ENCODE data around the gene KIAA1671. TPM values are rescaled to one million over a fixed set of nuclear protein-coding genes. Genes with fewer than 3 reads are reported as not detected.
"Not testable (repeated sequence)": the region's sequence is repeated elsewhere in the genome, so short reads cannot be mapped to it uniquely, and the experiment has no call there.

Gene KIAA1671
- total RNA-seq, 1 donor from 2014 or later: 40.7 TPM

GRCh38 chr22:25219948-25220442, 267.5 kb downstream of the KIAA1671 start:
- no peaks in the 10 kb centered on the region for H3K9me3 ChIP-seq

GRCh38 chr22:25221790-25222189, 269.3 kb downstream of the KIAA1671 start:
- H3K27me3 ChIP-seq (ENCODE audit: low read depth): peaks cover 11% of the 10 kb centered on the region
- TF ChIP-seq CTCF (IDR thresholded peaks at IDR 0.05): no peak
- H3K9me3 ChIP-seq: no peaks in the 10 kb centered on the region
- no peaks in the 10 kb centered on the region for H3K4me1 ChIP-seq
- H3K36me3 ChIP-seq: no peaks in the 10 kb centered on the region
- intact Hi-C loops (cut with DNase I): no loop called here
- no peak for ATAC-seq
- H3K27ac ChIP-seq: no peak overlapping the region
- DNase-seq: no peak
- H3K4me3 ChIP-seq: no peak overlapping the region

More at GRCh38 chr22:25219948-25220442, 267.5 kb downstream of the KIAA1671 start:
- intact Hi-C loops (cut with DNase I): no loop called here
- DNase-seq (no peak), ATAC-seq (no peak)
- peaks cover 11% of the 10 kb centered on the region for H3K27me3 ChIP-seq (ENCODE audit: low read depth)
- no peaks in the 10 kb centered on the region for H3K4me1 ChIP-seq
- H3K27ac ChIP-seq: no peak overlapping the region
- TF ChIP-seq CTCF (IDR thresholded peaks at IDR 0.05): no peak
- no peaks in the 10 kb centered on the region for H3K36me3 ChIP-seq
- H3K4me3 ChIP-seq: no peak overlapping the region

GRCh38 chr22:25223269-25223850, 270.8 kb downstream of the KIAA1671 start:
- ATAC-seq: no peak
- intact Hi-C loops (cut with DNase I): no loop called here
- no peak for TF ChIP-seq CTCF (IDR thresholded peaks at IDR 0.05)

GRCh38 chr22:25228822-25229221, 276.3 kb downstream of the KIAA1671 start:
- intact Hi-C loops (cut with DNase I): no loop called here
- Histone ChIP-seq H3K27me3 (ENCODE audit: low read depth) (peaks cover 9% of the 10 kb centered on the region), H3K27ac (no peak overlapping the region), H3K4me1 (no peaks in the 10 kb centered on the region), H3K4me3 (no peak overlapping the region), H3K36me3 (no peaks in the 10 kb centered on the region), H3K9me3 (no peaks in the 10 kb centered on the region)
- TF ChIP-seq CTCF (IDR thresholded peaks at IDR 0.05): no peak
- no peak for ATAC-seq
- no peak for DNase-seq

More at GRCh38 chr22:25223269-25223850, 270.8 kb downstream of the KIAA1671 start:
- peaks cover 11% of the 10 kb centered on the region for H3K27me3 ChIP-seq (ENCODE audit: low read depth)
- H3K4me3 ChIP-seq: no peak overlapping the region
- no peak for DNase-seq
- no peaks in the 10 kb centered on the region for H3K4me1 ChIP-seq
- no peaks in the 10 kb centered on the region for H3K36me3 ChIP-seq
- no peak overlapping the region for H3K27ac ChIP-seq
- H3K9me3 ChIP-seq: no peaks in the 10 kb centered on the region

GRCh38 chr22:25230760-25231159, 278.2 kb downstream of the KIAA1671 start:
- DNase-seq; H3K36me3 ChIP-seq; H3K9me3 ChIP-seq; intact Hi-C loops (cut with DNase I); H3K4me3 ChIP-seq; H3K27ac ChIP-seq; ATAC-seq; H3K4me1 ChIP-seq: not testable (repeated sequence)
- peaks cover 20% of the 10 kb centered on the region for H3K27me3 ChIP-seq (ENCODE audit: low read depth)

- no peak for ATAC-seq
- Histone ChIP-seq H3K27me3 (ENCODE audit: low read depth) (peaks cover 36% of the 10 kb centered on the region), H3K9me3 (no peaks in the 10 kb centered on the region), H3K36me3 (no peaks in the 10 kb centered on the region), H3K27ac (no peak overlapping the region), H3K4me1 (no peaks in the 10 kb centered on the region), H3K4me3 (no peak overlapping the region)
- DNase-seq: no peak
- intact Hi-C loops (cut with DNase I): no loop called here
- TF ChIP-seq CTCF (IDR thresholded peaks at IDR 0.05): no peak
These were observed 279.8 kb downstream of the KIAA1671 start for GRCh38 chr22:25232301-25232700.

- H3K4me3 ChIP-seq; ATAC-seq; intact Hi-C loops (cut with DNase I); H3K4me1 ChIP-seq; DNase-seq; H3K9me3 ChIP-seq; H3K36me3 ChIP-seq; H3K27ac ChIP-seq: not testable (repeated sequence)
- peaks cover 39% of the 10 kb centered on the region for H3K27me3 ChIP-seq (ENCODE audit: low read depth)
These were observed 281.2 kb downstream of the KIAA1671 start for GRCh38 chr22:25233706-25234105.

Data from lower lobe of right lung (tissue), 2 donors.